ENCODE results near the gene DNAJB2. TPM values are rescaled to one million over a fixed set of nuclear protein-coding genes. Genes with fewer than 3 reads are reported as not detected.

Gene DNAJB2
- total and polyA plus RNA-seq, 4 donors = 63.7 to 79.6 (median 75.3) TPM

DNA sequence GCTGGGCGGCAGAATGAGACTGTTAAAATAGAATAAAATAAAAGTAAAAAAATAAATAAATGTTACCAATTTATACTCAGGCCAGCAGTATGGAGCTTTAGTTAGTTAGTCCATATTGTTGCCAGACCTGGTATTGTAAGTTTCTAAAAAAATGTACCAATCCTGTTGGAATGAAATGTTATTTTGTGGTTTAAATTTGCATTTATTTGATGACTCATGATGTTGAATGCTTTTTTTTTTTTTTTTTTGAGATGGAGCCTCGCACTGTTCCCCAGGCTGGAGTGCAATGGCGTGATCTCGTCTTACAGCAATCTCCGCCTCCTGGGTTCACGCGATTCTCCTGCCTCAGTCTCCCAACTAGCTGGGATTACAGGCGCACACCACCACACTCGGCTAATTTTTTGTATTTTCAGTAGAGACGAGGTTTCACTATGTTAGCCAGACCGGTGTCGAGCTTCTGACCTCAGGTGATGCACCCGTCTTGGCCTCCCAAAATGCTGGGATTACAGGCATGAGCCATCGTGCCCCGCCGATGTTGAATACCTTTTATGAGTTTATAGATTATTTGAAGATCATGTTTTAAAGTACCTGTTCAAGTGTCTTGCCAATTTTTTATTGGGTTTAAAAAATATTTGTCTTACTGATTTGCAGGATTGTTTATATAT, 35.8 kb downstream of the DNAJB2 start:
- no peaks in the 10 kb centered on the region for H3K36me3 ChIP-seq (ENCODE audit: control insufficient read depth in 4 of 4, insufficient read depth in 4 of 4, low read length in 4 of 4)
- no peaks in the 10 kb centered on the region for H3K4me1 ChIP-seq (ENCODE audit: control insufficient read depth in 5 of 5, insufficient read depth in 5 of 5, low read length in 5 of 5)
- ATAC-seq (ENCODE audit: insufficient read depth, low FRiP score) (no peak), DNase-seq (no peak)
- H3K9me3 ChIP-seq (ENCODE audit: control insufficient read depth in 4 of 4, insufficient read depth in 3 of 4, low read length in 3 of 4) = no peaks in the 10 kb centered on the region
- H3K4me3 ChIP-seq = no peak overlapping the region
- peaks cover 4 to 9% (median 5%) of the 10 kb centered on the region in 3 donors for H3K27me3 ChIP-seq (ENCODE audit: control insufficient read depth in 3 of 3, insufficient read depth in 3 of 3, low read length in 2 of 3)
- WGBS, 2 donors = 90 to 93% methylated on average over 16 of the region's 16 CpGs
- H3K27ac ChIP-seq (ENCODE audit: low read depth in 1 of 2, low read length in 1 of 2) = no peak overlapping the region
- no peak overlapping the region for H3K9ac ChIP-seq (ENCODE audit: insufficient read depth in 1 of 2, low read length in 2 of 2)
- TF ChIP-seq, protein P1, sequence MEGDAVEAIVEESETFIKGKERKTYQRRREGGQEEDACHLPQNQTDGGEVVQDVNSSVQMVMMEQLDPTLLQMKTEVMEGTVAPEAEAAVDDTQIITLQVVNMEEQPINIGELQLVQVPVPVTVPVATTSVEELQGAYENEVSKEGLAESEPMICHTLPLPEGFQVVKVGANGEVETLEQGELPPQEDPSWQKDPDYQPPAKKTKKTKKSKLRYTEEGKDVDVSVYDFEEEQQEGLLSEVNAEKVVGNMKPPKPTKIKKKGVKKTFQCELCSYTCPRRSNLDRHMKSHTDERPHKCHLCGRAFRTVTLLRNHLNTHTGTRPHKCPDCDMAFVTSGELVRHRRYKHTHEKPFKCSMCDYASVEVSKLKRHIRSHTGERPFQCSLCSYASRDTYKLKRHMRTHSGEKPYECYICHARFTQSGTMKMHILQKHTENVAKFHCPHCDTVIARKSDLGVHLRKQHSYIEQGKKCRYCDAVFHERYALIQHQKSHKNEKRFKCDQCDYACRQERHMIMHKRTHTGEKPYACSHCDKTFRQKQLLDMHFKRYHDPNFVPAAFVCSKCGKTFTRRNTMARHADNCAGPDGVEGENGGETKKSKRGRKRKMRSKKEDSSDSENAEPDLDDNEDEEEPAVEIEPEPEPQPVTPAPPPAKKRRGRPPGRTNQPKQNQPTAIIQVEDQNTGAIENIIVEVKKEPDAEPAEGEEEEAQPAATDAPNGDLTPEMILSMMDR (IDR thresholded peaks at IDR 0.05; ENCODE audit: control extremely low read depth, extremely low read depth) = no peak

DNA sequence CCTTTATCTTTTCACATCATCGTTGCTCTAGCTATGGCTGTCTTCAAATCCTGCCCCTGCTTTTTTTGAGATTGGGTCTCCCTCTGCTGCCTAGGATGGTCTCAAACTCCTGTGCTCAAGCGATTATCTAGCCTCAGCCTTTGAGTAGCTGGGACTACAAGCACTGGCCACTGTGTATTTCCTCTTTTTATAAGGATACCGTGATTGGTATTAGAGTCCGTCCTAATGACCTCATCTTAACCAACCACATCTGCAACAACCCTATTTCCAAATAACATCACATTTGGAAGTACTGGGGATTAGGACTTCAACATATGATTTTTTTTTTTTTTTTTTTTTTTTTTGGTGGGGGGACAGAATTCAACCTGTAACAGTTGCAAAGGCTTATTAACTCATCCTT, 44.3 kb downstream of the DNAJB2 start:
- TF ChIP-seq, protein P1 (IDR thresholded peaks at IDR 0.05; ENCODE audit: control extremely low read depth, extremely low read depth) = no peak
- H3K9me3 ChIP-seq (ENCODE audit: control insufficient read depth in 4 of 4, insufficient read depth in 3 of 4, low read length in 3 of 4) = no peaks in the 10 kb centered on the region
- no peak overlapping the region for H3K9ac ChIP-seq (ENCODE audit: insufficient read depth in 1 of 2, low read length in 2 of 2)
- no peak overlapping the region for H3K4me3 ChIP-seq
- H3K4me1 ChIP-seq (ENCODE audit: control insufficient read depth in 5 of 5, insufficient read depth in 5 of 5, low read length in 5 of 5) = no peaks in the 10 kb centered on the region
- ATAC-seq (ENCODE audit: insufficient read depth, low FRiP score) = no peak
- WGBS, 2 donors = 55 to 66% methylated on average over 4 of the region's 4 CpGs
- H3K36me3 ChIP-seq (ENCODE audit: control insufficient read depth in 4 of 4, insufficient read depth in 4 of 4, low read length in 4 of 4) = no peaks in the 10 kb centered on the region
- H3K27ac ChIP-seq (ENCODE audit: low read depth in 1 of 2, low read length in 1 of 2) = no peak overlapping the region
- peaks cover 0 to 13% (median 4%) of the 10 kb centered on the region in 3 donors for H3K27me3 ChIP-seq (ENCODE audit: control insufficient read depth in 3 of 3, insufficient read depth in 3 of 3, low read length in 2 of 3)
- DNase-seq = no peak

DNA sequence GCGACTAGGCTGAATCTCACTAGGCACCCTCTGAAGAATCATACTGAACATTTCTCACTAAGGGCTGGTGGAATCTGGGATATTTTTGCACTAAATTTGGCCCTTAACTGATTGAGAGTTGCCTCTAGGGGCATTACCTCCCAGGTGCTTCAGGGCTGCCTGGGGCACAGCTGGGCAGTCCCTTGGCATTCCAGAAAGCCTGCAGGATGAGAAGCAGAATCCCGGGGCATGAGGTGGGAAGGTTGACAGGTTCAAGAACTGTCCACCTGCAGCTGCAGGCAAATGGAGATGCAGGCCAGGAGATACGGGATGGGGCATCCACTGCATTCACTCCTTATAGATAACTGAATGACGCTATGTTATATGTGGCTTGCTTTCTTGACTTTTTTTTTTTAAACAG, 46.0 kb downstream of the DNAJB2 start:
- TF ChIP-seq, protein P1 (IDR thresholded peaks at IDR 0.05; ENCODE audit: control extremely low read depth, extremely low read depth) = no peak
- Histone ChIP-seq H3K9me3 (ENCODE audit: control insufficient read depth in 4 of 4, insufficient read depth in 3 of 4, low read length in 3 of 4) (peaks cover 0 to 2% (median 0%) of the 10 kb centered on the region in 4 donors), H3K9ac (ENCODE audit: insufficient read depth in 1 of 2, low read length in 2 of 2) (no peak overlapping the region), H3K36me3 (ENCODE audit: control insufficient read depth in 4 of 4, insufficient read depth in 4 of 4, low read length in 4 of 4) (no peaks in the 10 kb centered on the region), H3K4me1 (ENCODE audit: control insufficient read depth in 5 of 5, insufficient read depth in 5 of 5, low read length in 5 of 5) (no peaks in the 10 kb centered on the region), H3K4me3 (no peak overlapping the region), H3K27ac (ENCODE audit: low read depth in 1 of 2, low read length in 1 of 2) (no peak overlapping the region), H3K27me3 (ENCODE audit: control insufficient read depth in 3 of 3, insufficient read depth in 3 of 3, low read length in 2 of 3) (peaks cover 2 to 16% (median 4%) of the 10 kb centered on the region in 3 donors)
- DNase-seq (no peak), ATAC-seq (ENCODE audit: insufficient read depth, low FRiP score) (no peak)
- WGBS, 2 donors = 88 to 92% methylated on average over 4 of the region's 4 CpGs

Measured in lung (tissue), 12 donors.